HepG2 (cell line): Measurements from ENCODE around the gene EMC1.

Experiments used
- CBX5 ChIP-seq: sonication (generic); formaldehyde crosslinking; IDR thresholded peaks from 2 replicates; pipeline ENCODE4 v1.4.0; 2020; ENCODE audit warnings: missing genetic modification reagents, borderline replicate concordance
- CTCF ChIP-seq: sonication (generic); formaldehyde crosslinking; IDR thresholded peaks from 2 replicates; pipeline ENCODE4 v1.5.0; 2020; ENCODE audit warnings: mild to moderate bottlenecking, missing genetic modification reagents, moderate library complexity
- FOXJ3 ChIP-seq: sonication (generic); formaldehyde crosslinking; IDR thresholded peaks from 2 replicates; pipeline ENCODE4 v1.4.0; 2020; ENCODE audit warnings: missing genetic modification reagents, mild to moderate bottlenecking, borderline replicate concordance
- HCFC1 ChIP-seq: fragments of 150-350 bp; IDR thresholded peaks from 2 replicates; pipeline ENCODE4 v1.6.1; 2014; ENCODE audit warnings: low read depth, low read length
- PHF8 ChIP-seq: sonication (generic); formaldehyde crosslinking; IDR thresholded peaks from 2 replicates; pipeline ENCODE4 v1.5.0; 2020; ENCODE audit warnings: missing genetic modification reagents
- TBP ChIP-seq: sonication (generic); formaldehyde crosslinking; IDR thresholded peaks from 2 replicates; pipeline ENCODE4 v1.5.0; 2020; ENCODE audit warnings: missing genetic modification reagents
- ZNF788 ChIP-seq: sonication (generic); formaldehyde crosslinking; IDR thresholded peaks from 2 replicates; pipeline ENCODE4 v1.5.0; 2020; ENCODE audit warnings: mild to moderate bottlenecking, missing genetic modification reagents, borderline replicate concordance
- TF ChIP-seq, protein P1 (sequence below): sonication (generic); formaldehyde crosslinking; IDR thresholded peaks from 2 replicates; pipeline ENCODE4 v1.4.0; 2020; ENCODE audit warnings: missing genetic modification reagents

DNA sequence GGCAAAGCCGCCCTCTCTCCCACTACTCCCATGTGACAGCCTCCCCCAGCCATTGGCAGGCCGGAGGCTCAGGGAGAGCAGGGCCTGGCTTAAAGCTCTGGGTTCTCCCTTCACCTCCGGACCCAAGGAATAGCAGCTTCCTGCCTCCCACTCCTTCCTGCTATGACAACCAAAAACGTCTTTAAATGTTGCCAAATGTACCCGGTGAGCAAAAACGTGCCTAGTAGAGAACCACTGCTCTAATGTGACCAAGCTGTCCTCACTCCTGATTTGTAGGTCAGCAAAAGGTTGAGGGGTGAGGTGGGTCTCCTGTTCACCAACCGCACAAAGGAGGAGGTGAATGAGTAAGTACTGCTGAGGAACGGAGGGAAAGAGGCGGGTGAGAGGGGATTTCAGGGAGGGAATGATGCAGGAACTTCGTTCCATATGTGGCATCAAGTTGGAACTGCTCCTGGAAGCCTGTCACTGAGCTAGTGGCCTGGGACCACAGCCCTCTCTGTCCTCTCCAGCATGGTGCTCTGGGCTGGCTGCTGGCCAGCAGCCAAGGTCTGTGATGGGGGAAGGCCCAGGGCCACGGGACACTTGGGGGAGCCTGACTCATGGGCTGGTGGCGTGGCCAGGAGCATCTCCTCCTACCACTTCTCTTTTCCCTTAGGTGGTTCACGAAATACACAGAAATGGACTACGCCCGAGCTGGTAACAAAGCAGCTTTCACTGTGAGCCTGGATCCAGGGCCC lies 6.0 kb upstream of the EMC1 start:
- no peak for TF ChIP-seq CTCF
- TF ChIP-seq, protein P1, sequence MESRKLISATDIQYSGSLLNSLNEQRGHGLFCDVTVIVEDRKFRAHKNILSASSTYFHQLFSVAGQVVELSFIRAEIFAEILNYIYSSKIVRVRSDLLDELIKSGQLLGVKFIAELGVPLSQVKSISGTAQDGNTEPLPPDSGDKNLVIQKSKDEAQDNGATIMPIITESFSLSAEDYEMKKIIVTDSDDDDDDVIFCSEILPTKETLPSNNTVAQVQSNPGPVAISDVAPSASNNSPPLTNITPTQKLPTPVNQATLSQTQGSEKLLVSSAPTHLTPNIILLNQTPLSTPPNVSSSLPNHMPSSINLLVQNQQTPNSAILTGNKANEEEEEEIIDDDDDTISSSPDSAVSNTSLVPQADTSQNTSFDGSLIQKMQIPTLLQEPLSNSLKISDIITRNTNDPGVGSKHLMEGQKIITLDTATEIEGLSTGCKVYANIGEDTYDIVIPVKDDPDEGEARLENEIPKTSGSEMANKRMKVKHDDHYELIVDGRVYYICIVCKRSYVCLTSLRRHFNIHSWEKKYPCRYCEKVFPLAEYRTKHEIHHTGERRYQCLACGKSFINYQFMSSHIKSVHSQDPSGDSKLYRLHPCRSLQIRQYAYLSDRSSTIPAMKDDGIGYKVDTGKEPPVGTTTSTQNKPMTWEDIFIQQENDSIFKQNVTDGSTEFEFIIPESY (CRISPR knock-in tag): no peak
- TF ChIP-seq FOXJ3: no peak
- TF ChIP-seq CBX5 (CRISPR knock-in tag): no peak
- no peak for TF ChIP-seq HCFC1
- TF ChIP-seq ZNF788 (CRISPR knock-in tag): no peak
- no peak for TF ChIP-seq TBP (CRISPR knock-in tag)
- TF ChIP-seq PHF8 (CRISPR knock-in tag): no peak
